Heart left ventricle (tissue), 16 donors: ENCODE results near the gene FAM240B. TPM values are rescaled to one million over a fixed set of nuclear protein-coding genes. Genes with fewer than 3 reads are reported as not detected.

Experiments used
- ATAC-seq, 4 donors: fragments of 200-7000 bp; cut with Tn5 transposase; one replicate each; pipeline ENCODE4 v1.9.1; 2020 to 2022; ENCODE audit warnings: moderate library complexity in 4 of 4, mild to moderate bottlenecking in 3 of 4, moderate number of reproducible peaks in 1 of 4
- DNase-seq, 5 donors: peaks; one replicate each; pipeline ENCODE4 v3.0.0-alpha.2; 2020
- H3K27ac ChIP-seq, 12 donors: fragments of 200-600 bp; sonication (generic) in 4 of 12; one replicate each; pipeline versions ENCODE4 v1.5.0 to v1.8.0; 2016 to 2022; ENCODE audit warnings: mild to moderate bottlenecking in 2 of 12
- H3K27me3 ChIP-seq, 9 donors: fragments of 200-600 bp; sonication (generic) in 2 of 9; one replicate each; pipeline versions ENCODE4 v1.5.1 to v1.8.0; 2016 to 2022; ENCODE audit warnings: mild to moderate bottlenecking in 3 of 9
- H3K36me3 ChIP-seq, 9 donors: fragments of 200-600 bp; sonication (generic) in 2 of 9; one replicate each; pipeline versions ENCODE4 v1.5.0 to v1.8.0; 2018 to 2022; ENCODE audit warnings: mild to moderate bottlenecking in 2 of 9
- H3K4me1 ChIP-seq, 12 donors: fragments of 200-600 bp; sonication (generic) in 4 of 12; one replicate each; pipeline versions ENCODE4 v1.5.0 to v1.8.0; 2016 to 2022; ENCODE audit warnings: mild to moderate bottlenecking in 3 of 12
- H3K4me3 ChIP-seq, 12 donors: fragments of 200-600 bp; sonication (generic) in 4 of 12; one replicate each; pipeline versions ENCODE4 v1.5.0 to v1.8.0; 2017 to 2022; ENCODE audit warnings: mild to moderate bottlenecking in 9 of 12, moderate library complexity in 4 of 12
- H3K9me3 ChIP-seq, 12 donors: fragments of 200-600 bp; sonication (generic) in 4 of 12; one replicate each; pipeline versions ENCODE4 v1.5.0 to v1.8.0; 2016 to 2022; ENCODE audit warnings: mild to moderate bottlenecking in 1 of 12
- CTCF ChIP-seq, 12 donors: fragments of 200-600 bp; sonication (generic) in 4 of 12; IDR thresholded peaks; one replicate each; pipeline versions ENCODE4 v1.5.0 to v1.8.0; 2018 to 2022; ENCODE audit warnings: antibody characterized with exemption in 12 of 12, mild to moderate bottlenecking in 5 of 12
- POLR2A ChIP-seq, 2 donors: fragments of 450-650 bp; IDR thresholded peaks; one replicate each; pipeline ENCODE4 v1.6.1; 2017; ENCODE audit warnings: antibody characterized with exemption in 2 of 2, mild to moderate bottlenecking in 2 of 2, moderate library complexity in 2 of 2
- WGBS, 4 donors: extraction: QIAGEN DNeasy Blood & Tissue Kit in 2 of 4; methylation state at CpG; one replicate each; pipeline versions ENCODE4 v1.1.5 to v1.1.7; 2013 to 2018; 5-methylcytosine and 5-hydroxymethylcytosine counted together
- intact Hi-C, 10 donors: fragments of 100-400 bp; cut with DNase I; formaldehyde crosslinking; loops; one replicate each; pipeline versions ENCODE4 v1.11.1 to v1.14.2; 2022
- polyA plus RNA-seq, 2 donors: library from polyadenylated mRNA; stranded (reverse); fragments of 200-250 nt; gene quantifications; one replicate each; pipeline ENCODE4 v1.2.3, GENCODE V29; 2013
- total RNA-seq, 9 donors: library from RNA; depleted of rRNA in 2 of 9; stranded (reverse); fragments of >200 nt in 2 of 9; fragmentation: NEBNext Ultra II Directional in 3 of 9; extraction: Animal tissue kit (Norgen Biotek cat#: 25700) in 3 of 9; gene quantifications; one replicate each; pipeline versions ENCODE4 v1.1.0 to v1.2.4, GENCODE V29; 2016 to 2023
- donor health status: ischemic (EF 13 %, LVEDD 7.1; RV severe dilation, severe dysfunction).
- donor health status: healthy with polysubstance abuse.
- donor health status: DM: no; HTN: yes; CAD: no.
- donor health status: DM: no; HTN: no; CAD: no.
- donor health status: ischemic (EF 25% LVEDD 6.9; RV normal size, moderate dysfunction).
- donor health status: ischemic (EF 25% LVEDD 5.7; RV mildly dilated, moderate dysfunction).
- donor health status: healthy.
- donor health status: DM: yes; HTN: yes; CAD: no.
- donor health status: ischemic (EF 35%, LVEDD 5.7; RV mildly dilated, moderate dysfunction).
- donor health status: nonischemic (EF 11% LVEDD 7.7; RV severe dilation, severe dysfunction).
- donor health status: DM: yes; HTN: yes; CAD: no.
- donor health status: PGD.
- donor health status: ischemic (EF 29% LVEDD 5.4; RV normal size, mild dysfunction).
- donor health status: nonischemic (EF 23%, LVEDD 6.1; RV moderate dilation, normal function).

Gene FAM240B
- total and polyA plus RNA-seq, 11 donors, result not detected

GRCh38 chr9:38733503-38733902 lies 13.6 kb upstream of the FAM240B start:
- Histone ChIP-seq H3K9me3 (no peaks in the 10 kb centered on the region), H3K27ac (no peak overlapping the region), H3K4me1 (no peaks in the 10 kb centered on the region), H3K36me3 (no peaks in the 10 kb centered on the region), H3K27me3 (no peaks in the 10 kb centered on the region), H3K4me3 (no peak overlapping the region)
- 86 to 98% (median 89%) methylated on average over 7 of the region's 7 CpGs for WGBS, 4 donors
- DNase-seq (no peak), ATAC-seq (no peak)
- TF ChIP-seq POLR2A (IDR thresholded peaks at IDR 0.05), result no peak
- no peak for TF ChIP-seq CTCF (IDR thresholded peaks at IDR 0.05)
- intact Hi-C loops, result loop anchor here in 1 of 10 donors (10.0 kb wide), 1 partner anchor 49 kb away; no protein-coding TSS in a partner anchor

DNA sequence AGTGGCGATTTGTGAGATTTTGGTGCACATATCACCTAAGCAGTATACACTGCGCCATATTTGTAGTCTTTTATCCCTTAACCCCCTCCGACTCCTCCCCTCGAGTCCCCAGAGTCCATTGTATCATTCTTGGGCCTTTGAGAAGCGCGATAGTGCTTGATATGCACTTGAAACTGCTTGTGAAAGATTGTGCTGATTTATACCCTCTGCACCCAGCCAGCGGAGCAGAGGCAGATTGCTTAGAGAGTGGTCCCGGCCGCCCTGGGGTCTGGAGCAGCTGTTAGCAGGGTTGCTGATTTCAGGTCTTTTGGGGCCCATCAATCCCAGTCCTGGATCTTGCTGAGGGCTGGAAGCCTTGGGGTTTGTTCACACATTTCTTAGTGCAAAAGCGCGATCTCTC lies 13.0 kb upstream of the FAM240B start:
- 85 to 92% (median 90%) methylated on average over 11 of the region's 11 CpGs for WGBS, 4 donors
- H3K4me1 ChIP-seq, result no peaks in the 10 kb centered on the region
- H3K27me3 ChIP-seq, result no peaks in the 10 kb centered on the region
- ATAC-seq, result no peak
- H3K4me3 ChIP-seq, result no peak overlapping the region
- no peaks in the 10 kb centered on the region for H3K36me3 ChIP-seq
- TF ChIP-seq POLR2A (IDR thresholded peaks at IDR 0.05) (no peak), CTCF (IDR thresholded peaks at IDR 0.05) (no peak)
- no peak overlapping the region for H3K27ac ChIP-seq
- intact Hi-C loops, result loop anchor here in 1 of 10 donors (10.0 kb wide), 1 partner anchor 48 kb away; no protein-coding TSS in a partner anchor
- no peak for DNase-seq
- H3K9me3 ChIP-seq, result no peaks in the 10 kb centered on the region

DNA sequence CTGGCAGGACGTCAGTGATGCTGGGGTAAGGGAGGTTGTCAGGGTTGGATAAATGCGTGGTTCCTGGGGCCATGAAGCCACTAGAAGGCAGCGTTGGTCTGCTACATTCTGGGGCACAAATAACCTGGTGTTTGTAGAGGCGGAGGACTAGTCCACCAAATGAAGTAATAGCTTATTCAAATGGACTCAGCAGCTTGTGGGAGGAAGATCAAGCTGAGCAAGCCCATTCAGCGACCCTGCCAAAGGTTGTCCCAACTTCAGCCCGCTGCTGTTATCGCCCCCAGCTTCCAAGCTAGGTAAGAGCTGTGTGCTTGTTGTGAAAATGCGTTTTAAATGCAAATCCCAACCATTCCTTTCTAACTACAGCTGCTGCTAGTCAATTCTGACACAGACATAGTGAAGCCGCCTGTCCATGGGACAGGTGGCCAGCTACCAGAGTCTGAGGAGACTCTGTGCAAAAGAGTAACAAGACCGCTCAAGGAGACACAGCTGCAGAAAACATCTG lies 7.6 kb upstream of the FAM240B start:
- no peak for DNase-seq
- H3K27ac ChIP-seq, result no peak overlapping the region
- no peaks in the 10 kb centered on the region for H3K36me3 ChIP-seq
- intact Hi-C loops, result loop anchor here in 2 of 10 donors (5.0 to 10.0 kb wide), 3 partner anchors 63 to 90 kb away; no protein-coding TSS in a partner anchor
- H3K4me1 ChIP-seq, result no peaks in the 10 kb centered on the region
- 37 to 50% (median 44%) methylated on average over 10 of the region's 10 CpGs for WGBS, 4 donors
- no peaks in the 10 kb centered on the region for H3K27me3 ChIP-seq
- TF ChIP-seq POLR2A (IDR thresholded peaks at IDR 0.05) (no peak), CTCF (IDR thresholded peaks at IDR 0.05) (peak in 9 of 12 donors; percentile 12 to 42 (median 33))
- no peaks in the 10 kb centered on the region for H3K9me3 ChIP-seq
- no peak overlapping the region for H3K4me3 ChIP-seq
- ATAC-seq, result peak in 3 of 4 donors; percentile 49 to 78 (median 74)

- TF ChIP-seq CTCF (IDR thresholded peaks at IDR 0.05) (no peak), POLR2A (IDR thresholded peaks at IDR 0.05) (no peak)
- intact Hi-C loops, result loop anchor here in 2 of 10 donors (5.0 to 10.0 kb wide), 3 partner anchors 60 to 87 kb away; no protein-coding TSS in a partner anchor
- no peak overlapping the region for H3K27ac ChIP-seq
- no peaks in the 10 kb centered on the region for H3K27me3 ChIP-seq
- no peaks in the 10 kb centered on the region for H3K9me3 ChIP-seq
- no peaks in the 10 kb centered on the region for H3K4me1 ChIP-seq
- no peaks in the 10 kb centered on the region for H3K36me3 ChIP-seq
- no peak overlapping the region for H3K4me3 ChIP-seq
- WGBS, 4 donors, result 86 to 92% (median 89%) methylated on average over 10 of the region's 10 CpGs
- no peak for DNase-seq
- ATAC-seq, result no peak
Measured at GRCh38 chr9:38724754-38725153, 4.8 kb upstream of the FAM240B start.
